Left lobe of liver (tissue), 2 donors: ENCODE data around the gene CCDC7. TPM values are rescaled to one million over a fixed set of nuclear protein-coding genes. Genes with fewer than 3 reads are reported as not detected.
A peak's percentile ranks its signal among the peaks of the same experiment; 100 is the strongest.
"Not testable (repeated sequence)": the region's sequence is repeated elsewhere in the genome, so short reads cannot be mapped to it uniquely, and the experiment has no call there.

Experiments used
- ATAC-seq: fragments of 200-7000 bp; cut with Tn5 transposase; one replicate; pipeline ENCODE4 v1.9.1; 2020; ENCODE audit warnings: mild to moderate bottlenecking, moderate library complexity
- DNase-seq: peaks from one replicate; pipeline ENCODE4 v3.0.0-alpha.2; 2020; ENCODE audit warnings: low spot score
- total RNA-seq: library from RNA; stranded (reverse); gene quantifications from one replicate; pipeline ENCODE4 v1.2.1, GENCODE V29; 2021
- donor health status: DM: no; HTN: no; CAD: no; lungs with moderate emphysema.
- donor health status: DM: no; HTN: yes; CAD: no.

The CCDC7 gene
- total RNA-seq, 1 donor from 2014 or later: 4.9 TPM

DNA sequence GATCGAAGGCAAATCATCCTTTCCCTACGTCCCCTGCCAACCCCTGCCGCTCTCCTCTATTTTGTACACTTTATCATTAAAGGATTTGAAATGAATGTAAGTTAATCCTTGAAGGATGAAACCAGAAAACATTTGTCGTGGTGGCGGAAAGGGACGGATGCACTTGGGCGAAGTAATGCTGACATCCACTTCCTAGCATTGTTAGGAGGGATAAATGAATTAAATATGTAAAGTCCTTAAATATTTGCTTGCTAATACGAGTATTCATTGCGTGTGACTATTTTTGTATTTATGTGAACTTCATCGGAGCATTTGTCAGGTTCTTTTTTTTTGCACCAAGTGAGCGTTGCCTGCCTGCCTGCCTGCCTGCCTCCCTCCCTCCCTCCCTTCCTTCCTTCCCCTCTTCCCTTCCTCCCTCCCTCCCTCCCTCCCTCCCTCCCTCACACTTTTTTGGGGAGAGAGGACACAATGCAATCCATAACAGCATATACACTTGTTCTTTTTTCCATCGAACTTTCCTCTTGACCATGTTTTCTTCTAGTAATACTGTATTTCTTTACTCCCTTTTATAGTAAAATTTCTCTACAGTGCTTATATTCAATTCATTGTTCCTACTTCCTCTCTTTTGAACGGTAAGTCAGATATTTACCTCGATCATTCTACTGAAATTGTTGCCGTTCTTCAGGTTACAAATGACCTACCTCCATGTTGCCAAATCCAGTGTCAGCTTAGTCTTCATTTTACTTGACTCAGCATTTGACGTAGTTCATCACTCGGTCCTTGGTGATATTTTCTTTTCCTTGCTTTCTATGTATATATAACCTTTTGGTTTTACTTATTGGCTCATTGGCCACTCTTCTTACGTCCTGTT lies 831 bp downstream of the CCDC7 start:
- DNase-seq: no peak
- peak; percentile 19 for ATAC-seq

DNA sequence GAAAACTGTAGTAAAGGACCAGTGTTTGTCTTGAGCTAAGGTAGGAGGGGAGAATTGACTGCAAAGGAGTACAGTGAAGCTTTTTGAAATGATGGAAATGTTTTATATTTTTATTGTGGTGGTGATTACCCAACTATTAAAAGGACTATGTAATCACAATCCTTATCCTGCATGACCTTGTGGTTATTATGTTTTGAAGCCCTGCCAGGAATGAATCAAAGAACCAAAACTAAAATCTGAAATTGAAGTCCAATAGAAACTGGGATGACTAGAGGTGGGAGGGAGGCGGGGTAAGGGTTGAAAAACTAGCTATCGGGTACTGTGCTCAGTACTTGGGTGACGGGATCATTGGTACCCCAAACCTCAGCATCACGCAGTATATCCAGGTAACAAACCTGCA lies 8.2 kb downstream of the CCDC7 start:
- DNase-seq (no peak), ATAC-seq (no peak)

DNA sequence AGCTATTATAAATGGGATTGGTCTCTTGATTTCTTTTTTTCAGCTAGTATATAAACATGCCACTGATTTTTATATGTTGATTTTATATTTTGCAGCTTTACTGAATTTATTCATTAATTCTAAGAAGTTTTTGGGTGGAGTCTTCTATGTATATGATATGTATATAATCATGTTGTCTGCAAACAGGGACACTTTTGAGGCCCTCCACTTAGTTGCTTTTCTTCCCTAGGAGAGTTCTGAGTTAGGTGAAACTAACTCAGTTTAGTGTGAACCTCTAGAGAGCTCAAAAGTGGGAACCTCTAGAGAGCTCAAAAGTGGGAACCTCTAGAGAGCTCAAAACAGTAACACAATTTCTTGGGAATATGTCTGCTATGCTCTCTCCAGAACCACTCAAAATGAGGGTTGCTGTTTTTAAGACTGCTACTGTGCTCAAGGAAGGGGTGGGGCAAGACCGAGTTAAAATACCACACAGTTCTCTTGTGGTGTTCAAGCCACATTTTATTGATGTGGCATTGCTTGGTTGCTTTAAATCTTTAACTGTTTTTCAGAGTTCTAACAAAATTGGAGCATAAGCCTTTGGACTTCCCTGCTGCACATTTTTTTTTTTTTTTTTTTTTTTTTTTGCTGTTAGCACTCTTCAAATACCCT lies 13.2 kb downstream of the CCDC7 start:
- DNase-seq (no peak), ATAC-seq (no peak)

DNA sequence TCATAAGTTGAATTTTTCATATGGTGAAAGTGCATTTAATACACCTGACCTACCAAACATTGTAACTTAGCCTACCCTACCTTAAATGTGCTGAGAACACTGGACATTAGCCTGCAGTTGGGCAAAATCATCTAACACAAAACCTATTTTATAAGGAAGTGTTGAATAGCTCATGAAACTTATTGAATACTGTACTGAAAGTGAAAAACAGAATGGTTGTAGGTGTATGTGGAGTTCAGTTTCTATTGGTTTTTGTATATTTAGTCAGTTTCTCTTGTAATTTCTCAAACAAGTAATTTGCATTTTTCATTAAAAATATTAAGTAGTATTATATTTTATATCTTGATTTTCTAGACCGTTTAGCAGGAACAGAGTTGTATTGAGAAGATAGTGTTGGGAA lies 15.3 kb downstream of the CCDC7 start:
- ATAC-seq (no peak), DNase-seq (no peak)

DNA sequence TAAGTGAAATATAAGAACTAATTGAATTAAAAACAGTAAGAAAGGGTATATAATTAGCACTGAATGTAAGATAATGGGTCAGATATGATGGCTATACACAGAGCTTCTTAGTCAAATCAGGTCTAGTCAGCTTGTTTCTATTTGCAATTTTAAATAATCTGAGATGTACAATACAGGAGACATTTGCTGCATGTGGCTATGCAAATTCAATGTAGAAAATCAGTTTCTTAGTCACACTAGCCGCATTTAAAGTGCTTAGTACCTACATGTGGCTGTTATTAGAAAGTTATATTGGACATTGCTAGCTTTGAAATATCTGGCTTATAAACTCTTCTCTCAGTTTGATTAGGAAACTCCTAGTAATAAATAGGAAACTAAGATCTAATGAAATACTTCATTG lies 25.3 kb downstream of the CCDC7 start:
- DNase-seq: no peak

DNA sequence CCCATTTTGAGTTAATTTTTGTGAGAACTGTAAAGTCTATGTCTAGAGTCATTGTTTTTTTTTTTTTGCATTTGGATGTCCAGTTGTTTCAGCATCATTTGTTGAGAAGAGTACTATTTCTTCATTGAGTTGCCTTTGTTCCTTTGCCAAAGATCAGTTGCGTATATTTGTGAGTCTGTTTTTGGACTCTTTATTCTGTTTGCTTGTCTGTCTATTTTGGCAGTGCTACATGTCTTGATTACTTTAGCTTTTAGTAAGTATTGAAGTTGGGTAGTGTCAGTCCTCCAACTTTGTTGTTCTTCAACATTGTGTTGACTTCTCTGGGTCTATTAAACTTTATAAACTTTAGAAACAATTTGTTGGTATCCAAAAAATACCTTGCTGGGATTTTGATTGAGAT lies 31.6 kb downstream of the CCDC7 start:
- ATAC-seq (no peak), DNase-seq (no peak)

More for the DNA sequence above, 25.3 kb downstream of the CCDC7 start:
- ATAC-seq: no peak

DNA sequence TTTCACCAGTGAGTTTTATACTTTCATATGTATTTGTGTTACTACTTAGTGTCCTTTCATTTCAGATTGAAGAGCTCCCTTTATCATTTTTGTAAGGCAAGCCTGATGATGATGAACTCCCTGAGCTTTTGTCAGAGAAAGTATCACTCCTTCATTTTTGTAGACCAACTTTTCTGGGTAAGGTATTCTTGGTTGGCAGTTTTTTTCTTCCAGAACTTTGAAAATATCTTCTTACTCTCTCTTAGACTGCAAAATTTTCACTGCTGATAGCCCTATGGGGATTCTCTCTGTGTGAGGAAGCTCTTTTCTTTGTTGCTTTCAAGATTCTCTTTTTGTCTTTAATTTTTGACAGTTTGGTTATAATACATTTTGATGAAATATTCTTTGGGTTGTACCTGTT lies 35.7 kb downstream of the CCDC7 start:
- DNase-seq (no peak), ATAC-seq (no peak)

DNA sequence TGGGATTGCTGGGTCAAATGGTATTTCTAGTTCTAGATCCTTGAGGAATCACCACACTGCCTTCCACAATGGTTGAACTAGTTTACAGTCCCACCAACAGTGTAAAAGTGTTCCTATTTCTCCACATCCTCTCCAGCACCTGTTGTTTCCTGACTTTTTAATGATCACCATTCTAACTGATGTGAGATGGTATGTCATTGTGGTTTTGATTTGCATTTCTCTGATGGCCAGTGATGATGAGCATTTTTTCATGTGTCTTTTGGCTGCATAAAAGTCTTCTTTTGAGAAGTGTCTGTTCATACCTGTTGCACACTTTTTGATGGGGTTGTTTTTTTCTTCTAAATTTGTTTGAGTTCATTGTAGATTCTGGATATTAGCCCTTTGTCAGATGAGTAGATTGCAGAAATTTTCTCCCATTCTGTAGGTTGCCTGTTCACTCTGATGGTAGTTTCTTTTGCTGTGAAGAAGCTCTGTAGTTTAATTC lies 37.1 kb downstream of the CCDC7 start:
- not testable (repeated sequence) for ATAC-seq, DNase-seq

DNA sequence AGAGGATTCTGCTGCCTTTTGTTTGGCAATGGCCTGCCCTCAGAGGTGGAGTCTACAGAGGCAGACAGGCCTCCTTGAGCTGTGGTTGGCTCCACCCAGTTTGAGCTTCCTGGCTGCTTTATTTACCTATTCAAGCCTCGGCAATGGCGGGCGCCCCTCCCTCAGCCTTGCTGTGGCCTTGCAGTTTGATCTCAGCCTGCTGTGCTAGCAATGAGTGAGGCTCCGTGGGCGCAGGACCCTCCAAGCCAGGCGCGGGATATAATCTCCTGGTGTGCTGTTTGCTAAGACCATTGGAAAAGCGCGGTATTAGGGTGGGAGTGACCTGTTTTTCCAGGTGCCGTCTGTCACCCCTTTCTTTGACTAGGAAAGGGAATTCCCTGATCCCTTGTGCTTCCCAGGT lies 42.1 kb downstream of the CCDC7 start:
- ATAC-seq, DNase-seq: not testable (repeated sequence)

DNA sequence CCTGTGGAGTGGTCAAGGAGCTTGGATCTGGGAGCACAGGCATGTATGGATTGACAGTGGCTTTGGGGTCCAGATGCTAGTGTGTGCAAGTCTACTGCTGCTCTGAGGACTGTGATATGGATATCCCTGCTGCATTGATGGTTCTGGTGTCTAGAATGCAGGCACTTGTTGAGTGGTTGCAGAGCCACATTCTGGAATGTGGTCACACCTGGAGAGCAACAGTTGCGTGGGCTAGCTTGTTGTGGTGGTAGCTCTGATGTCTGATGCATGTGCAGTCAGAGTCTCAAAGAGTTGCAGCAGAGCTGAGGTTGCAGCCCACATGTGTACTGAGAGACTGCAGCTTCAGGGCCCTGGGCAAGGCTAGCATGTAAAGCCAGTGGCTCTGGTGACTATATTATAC lies 43.2 kb downstream of the CCDC7 start:
- no peak for ATAC-seq

DNA sequence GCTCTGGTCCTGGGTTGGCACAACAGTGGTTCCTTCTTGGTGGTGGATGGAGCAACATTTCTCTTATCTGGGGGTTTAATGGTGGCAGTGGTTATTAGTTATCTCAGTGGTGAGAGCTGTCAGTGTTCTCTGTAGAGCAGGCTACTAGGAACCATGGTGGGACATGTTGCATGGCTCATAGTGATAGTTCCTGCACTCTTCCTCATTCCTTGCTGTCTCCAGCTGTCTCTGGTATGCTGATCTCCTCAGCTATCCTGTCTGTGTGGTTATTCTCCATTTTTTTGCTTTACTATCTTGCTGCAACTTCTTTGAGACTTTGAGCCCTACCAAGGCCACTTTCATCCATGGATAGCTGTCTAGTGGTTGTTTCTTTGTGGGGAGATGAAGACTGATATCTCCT lies 44.0 kb downstream of the CCDC7 start:
- no peak for ATAC-seq
- no peak for DNase-seq

More for the DNA sequence above, 43.2 kb downstream of the CCDC7 start:
- no peak for DNase-seq

DNA sequence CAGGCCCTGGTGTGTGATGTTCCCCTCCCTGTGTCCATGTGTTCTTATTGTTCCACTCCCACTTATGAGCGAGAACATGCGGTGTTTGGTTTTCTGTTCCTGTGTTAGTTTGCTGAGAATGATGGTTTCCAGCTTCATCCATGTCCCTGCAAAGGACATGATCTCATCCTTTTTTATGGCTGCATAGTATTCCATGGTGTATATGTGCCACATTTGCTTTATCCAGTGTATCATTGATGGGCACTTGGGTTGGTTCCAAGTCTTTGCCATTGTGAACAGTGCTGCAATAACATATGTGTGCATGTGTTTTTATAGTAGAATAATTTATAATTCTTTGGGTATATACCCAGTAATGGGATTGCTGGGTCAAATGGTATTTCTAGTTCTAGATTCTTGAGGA lies 48.6 kb downstream of the CCDC7 start:
- DNase-seq, ATAC-seq: not testable (repeated sequence)

DNA sequence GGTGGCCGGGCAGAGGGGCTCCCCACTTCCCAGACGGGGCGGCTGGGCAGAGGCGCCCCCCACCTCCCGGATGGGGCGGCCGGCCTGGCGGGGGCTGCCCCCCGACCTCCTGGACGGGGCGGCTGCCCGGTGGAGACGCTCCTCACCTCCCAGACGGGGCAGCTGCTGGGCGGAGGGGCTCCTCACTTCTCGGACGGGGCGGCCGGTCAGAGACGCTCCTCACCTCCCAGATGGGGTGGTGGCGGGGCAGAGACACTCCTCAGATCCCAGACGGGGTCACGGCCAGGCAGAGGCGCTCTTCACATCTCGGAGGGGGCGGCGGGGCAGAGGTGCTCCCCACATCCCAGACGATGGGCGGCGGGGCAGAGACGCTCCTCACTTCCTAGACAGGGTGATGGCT lies 54.2 kb downstream of the CCDC7 start:
- not testable (repeated sequence) for DNase-seq

DNA sequence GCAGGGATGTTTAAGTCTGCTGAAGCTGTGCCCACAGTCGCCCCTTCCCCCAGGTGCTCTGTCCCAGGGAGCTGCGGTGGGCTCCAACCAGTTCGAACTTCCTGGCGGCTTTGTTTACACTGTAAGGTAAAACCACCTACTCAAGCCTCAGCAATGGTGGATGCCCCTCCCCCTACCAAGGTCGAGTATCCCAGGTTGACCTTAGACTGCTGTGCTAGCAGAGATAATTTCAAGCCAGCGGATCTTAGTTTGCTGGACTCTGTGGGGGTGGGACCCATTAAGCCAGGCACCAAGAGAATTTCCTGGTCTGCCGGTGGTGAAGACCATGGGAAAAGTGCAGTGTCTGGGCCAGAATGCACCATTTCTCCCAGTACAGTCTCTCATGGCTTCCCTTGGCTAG lies 56.0 kb downstream of the CCDC7 start:
- DNase-seq (no peak), ATAC-seq (no peak)

More for the DNA sequence above, 54.2 kb downstream of the CCDC7 start:
- not testable (repeated sequence) for ATAC-seq

DNA sequence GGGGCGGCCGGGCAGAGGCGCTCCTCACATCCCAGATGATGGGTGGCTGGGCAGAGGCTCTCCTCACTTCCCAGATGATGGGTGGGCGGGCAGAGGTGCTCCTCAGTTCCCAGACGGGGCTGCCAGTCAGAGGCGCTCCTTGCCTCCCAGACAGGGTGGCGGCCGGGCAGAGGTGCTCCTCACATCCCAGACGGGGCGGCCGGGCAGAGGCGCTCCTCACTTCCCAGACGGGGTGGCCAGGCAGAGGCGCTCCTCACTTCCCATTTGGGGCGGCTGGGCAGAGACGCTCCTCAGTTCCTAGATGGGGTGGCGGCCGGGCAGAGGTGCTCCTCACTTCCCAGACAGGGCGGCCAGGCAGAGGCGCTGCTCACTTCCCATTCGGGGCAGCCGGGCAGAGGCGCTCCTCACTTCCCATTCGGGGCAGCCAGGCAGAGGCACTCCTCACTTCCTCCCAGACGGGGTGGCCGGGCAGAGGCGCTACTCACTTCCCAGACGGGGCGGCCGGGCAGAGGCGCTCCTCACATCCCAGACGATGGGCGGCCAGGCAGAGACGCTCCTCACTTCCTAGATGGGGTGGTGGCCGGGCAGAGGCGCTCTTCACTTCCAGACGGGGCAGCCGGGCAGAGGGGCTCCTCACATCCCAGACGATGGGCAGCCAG lies 60.0 kb downstream of the CCDC7 start:
- DNase-seq, ATAC-seq: not testable (repeated sequence)

DNA sequence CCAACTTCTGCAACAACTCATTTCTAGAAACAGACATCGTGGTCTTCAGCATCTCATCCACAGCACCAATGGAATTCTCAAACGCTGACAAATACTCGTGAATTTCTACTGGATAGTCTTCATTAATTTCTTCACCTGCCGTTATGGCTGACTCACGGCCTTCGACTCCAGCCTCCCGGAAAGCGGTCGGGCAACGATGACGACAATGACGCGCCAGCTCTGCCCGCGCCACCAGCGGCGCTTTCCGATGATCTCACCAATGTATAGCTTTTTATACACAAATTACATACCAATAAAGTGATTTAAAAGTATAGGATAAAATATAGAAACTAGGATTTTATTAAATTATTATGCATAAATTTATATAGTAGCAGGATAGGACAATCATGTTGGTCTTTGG lies 65.7 kb downstream of the CCDC7 start:
- no peak for ATAC-seq

DNA sequence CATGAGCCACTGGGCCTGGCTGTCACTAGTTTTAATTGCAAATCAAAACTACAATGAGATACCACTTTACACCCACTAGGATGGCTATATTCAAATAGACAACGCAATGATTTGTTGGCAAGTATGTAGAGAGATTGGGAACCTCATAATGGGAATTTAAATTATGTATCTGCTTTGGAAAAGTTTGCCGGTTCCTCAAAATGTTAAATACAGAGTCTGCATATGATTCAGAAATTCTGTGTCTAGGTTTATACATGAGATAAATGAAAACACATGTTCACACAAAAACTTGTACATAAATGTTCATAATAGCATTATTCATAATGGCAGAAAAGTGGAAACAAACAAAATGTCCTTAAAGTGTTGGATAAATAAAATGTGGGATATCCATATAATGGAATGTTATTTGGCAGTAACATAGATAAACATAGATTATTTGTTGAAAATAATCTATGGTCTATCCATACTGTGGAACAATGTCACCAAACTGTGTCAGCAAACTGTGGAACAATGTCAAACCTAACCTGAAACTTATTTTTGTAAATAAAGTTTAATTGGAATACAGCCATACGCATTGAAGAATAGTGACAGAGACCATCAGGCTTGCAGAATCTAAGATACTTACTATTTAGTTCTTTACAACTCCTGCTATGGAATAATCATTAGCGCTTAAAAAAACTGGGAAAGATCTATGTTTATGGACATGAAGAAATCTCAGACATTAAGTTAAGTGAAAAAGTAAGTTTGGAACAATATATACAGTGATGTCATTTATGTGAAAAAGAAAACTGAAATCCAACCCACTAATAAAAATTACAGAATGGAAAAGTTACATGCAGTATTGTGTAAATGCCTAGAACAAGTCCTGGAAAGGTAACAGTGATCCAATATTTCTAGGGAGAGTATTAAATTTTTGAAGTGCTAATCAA lies 70.9 kb downstream of the CCDC7 start:
- ATAC-seq (no peak), DNase-seq (no peak)

More for the DNA sequence above, 65.7 kb downstream of the CCDC7 start:
- DNase-seq: no peak

DNA sequence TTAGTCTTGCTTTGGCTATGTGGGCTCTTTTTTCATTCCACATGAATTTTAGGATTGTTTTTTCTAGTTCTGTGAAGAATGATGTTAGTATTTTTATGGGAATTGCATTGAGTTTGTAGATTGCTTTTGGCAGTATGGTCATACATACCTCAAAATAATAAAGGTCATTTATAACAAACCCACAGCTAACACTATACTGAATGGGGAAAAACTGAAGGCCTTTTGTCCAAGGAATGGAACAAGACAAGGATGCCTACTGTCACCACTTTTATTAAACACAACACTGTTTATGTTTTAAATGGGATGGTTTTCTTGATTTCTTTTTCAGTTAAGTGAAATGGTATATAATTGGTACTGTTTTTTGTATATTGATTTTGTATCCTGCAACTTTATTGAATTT lies 84.3 kb downstream of the CCDC7 start:
- DNase-seq (no peak), ATAC-seq (no peak)

DNA sequence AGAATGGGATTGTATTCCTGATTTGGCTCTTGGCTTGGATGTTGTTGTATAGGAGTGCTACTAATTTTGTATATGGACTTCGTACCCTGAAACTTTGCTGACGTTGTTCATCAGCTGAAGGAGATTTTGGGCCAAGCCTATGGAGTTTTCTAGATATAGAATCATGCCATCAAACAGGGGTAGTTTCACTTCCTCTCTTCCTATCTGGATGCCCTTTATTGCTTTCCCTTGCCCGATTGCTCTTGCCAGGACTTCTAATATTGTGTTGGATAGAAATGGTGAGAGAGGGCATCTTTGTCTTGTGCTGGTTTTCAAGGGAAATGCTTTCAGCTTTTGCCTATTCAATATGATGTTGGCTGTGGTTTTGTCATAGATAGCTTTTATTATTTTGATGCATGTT lies 92.3 kb downstream of the CCDC7 start:
- ATAC-seq (no peak), DNase-seq (no peak)

DNA sequence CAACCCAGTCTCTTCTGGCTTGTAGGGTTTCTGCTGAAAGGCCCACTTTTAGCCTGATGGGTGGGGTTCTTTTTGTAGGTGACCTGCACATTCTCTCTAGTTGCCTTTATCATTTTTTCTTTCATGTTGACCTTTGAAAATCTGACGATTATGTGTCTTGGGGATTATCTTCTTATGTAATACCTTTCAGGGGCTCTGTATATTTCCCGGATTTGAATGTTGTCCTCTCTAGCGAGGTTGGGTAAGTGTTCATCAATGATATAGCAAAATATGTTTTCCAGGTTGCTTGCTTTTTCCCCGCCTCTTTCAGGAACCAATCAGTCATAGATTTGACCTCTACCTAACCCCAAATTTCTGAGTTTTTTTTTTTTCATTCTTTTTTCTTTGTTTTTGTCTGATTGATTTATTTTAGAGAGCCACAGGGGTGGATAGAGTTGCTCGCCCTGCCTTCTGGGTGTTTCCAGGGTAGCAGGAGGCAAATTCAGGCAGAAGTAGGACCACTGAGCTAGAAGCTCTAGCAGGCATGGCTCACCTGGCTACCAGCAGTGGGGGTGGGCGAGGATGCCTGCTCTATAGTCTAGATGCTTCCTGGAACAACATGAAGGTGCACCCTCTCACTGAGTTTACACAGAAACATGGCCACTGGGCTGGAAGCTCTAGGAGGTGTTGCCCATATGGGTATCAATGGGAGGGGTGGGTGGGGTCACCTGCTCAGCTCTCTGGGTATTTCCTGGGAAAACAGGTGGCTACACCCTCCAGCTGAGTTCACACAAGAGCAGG lies 94.9 kb downstream of the CCDC7 start:
- ATAC-seq: no peak
- no peak for DNase-seq
